HG03175 (cell line): ENCODE measurements around the gene TMEM108.

Experiments used
- ATAC-seq: cut with Tn5 transposase; IDR thresholded peaks from one replicate; pipeline ENCODE4 v1.9.1; 2021; ENCODE audit warnings: mild to moderate bottlenecking, moderate library complexity; ENCODE audit not compliant: unreplicated experiment

The TMEM108 gene

GRCh38 chr3:133053532-133053931, 15.3 kb downstream of the TMEM108 start:
- ATAC-seq: no peak

- ATAC-seq: no peak
These were observed 16.4 kb downstream of the TMEM108 start for GRCh38 chr3:133054586-133054985.

GRCh38 chr3:133055339-133055738, 17.1 kb downstream of the TMEM108 start:
- ATAC-seq: no peak

GRCh38 chr3:133058243-133058642, 20.1 kb downstream of the TMEM108 start:
- no peak for ATAC-seq

GRCh38 chr3:133058831-133059230, 20.6 kb downstream of the TMEM108 start:
- no peak for ATAC-seq

- no peak for ATAC-seq
These were observed 27.2 kb downstream of the TMEM108 start for GRCh38 chr3:133065193-133065961.

GRCh38 chr3:133066026-133066425, 27.8 kb downstream of the TMEM108 start:
- ATAC-seq: no peak

- no peak for ATAC-seq
These were observed 31.5 kb downstream of the TMEM108 start for GRCh38 chr3:133069556-133070286.

- no peak for ATAC-seq
These were observed 36.8 kb downstream of the TMEM108 start for GRCh38 chr3:133074977-133075376.

- ATAC-seq: no peak
These were observed 39.5 kb downstream of the TMEM108 start for GRCh38 chr3:133077688-133078087.

- no peak for ATAC-seq
These were observed 41.4 kb downstream of the TMEM108 start for GRCh38 chr3:133079621-133080020.

GRCh38 chr3:133081016-133081415, 42.8 kb downstream of the TMEM108 start:
- no peak for ATAC-seq

- ATAC-seq: no peak
These were observed 45.2 kb downstream of the TMEM108 start for GRCh38 chr3:133083395-133083794.

GRCh38 chr3:133089906-133090485, 51.8 kb downstream of the TMEM108 start:
- no peak for ATAC-seq

- ATAC-seq: no peak
These were observed 54.5 kb downstream of the TMEM108 start for GRCh38 chr3:133092681-133093080.

- ATAC-seq: no peak
These were observed 55.2 kb downstream of the TMEM108 start for GRCh38 chr3:133093366-133093765.

- no peak for ATAC-seq
These were observed 58.9 kb downstream of the TMEM108 start for GRCh38 chr3:133096900-133097613.

- no peak for ATAC-seq
These were observed 65.5 kb downstream of the TMEM108 start for GRCh38 chr3:133103706-133104105.

- ATAC-seq: no peak
These were observed 68.0 kb downstream of the TMEM108 start for GRCh38 chr3:133106169-133106568.

GRCh38 chr3:133112666-133113065, 74.5 kb downstream of the TMEM108 start:
- ATAC-seq: no peak

- ATAC-seq: no peak
These were observed 75.3 kb downstream of the TMEM108 start for GRCh38 chr3:133113526-133113925.
